Activated T-helper 17 cell treated with anti-CD3 and anti-CD28 coated beads, Interleukin-2, amount 50 U/mL, for 72 hours (primary cell): ENCODE measurements around the gene KIAA0825. TPM values are rescaled to one million over a fixed set of nuclear protein-coding genes. Genes with fewer than 3 reads are reported as not detected.
"Not testable (repeated sequence)": the region's sequence is repeated elsewhere in the genome, so short reads cannot be mapped to it uniquely, and the experiment has no call there.

Experiments used
- ATAC-seq: fragments of 150-1000 bp; cut with Tn5 transposase; replicated peaks from 2 replicates; pipeline ENCODE4 v1.10.0; 2021; ENCODE audit warnings: mild to moderate bottlenecking, moderate library complexity
- H3K27ac Mint-ChIP-seq: one replicate; pipeline ENCODE4 v1.8.0; 2022; ENCODE audit warnings: mixed read lengths
- H3K27me3 Mint-ChIP-seq: one replicate; pipeline ENCODE4 v1.8.0; 2022; ENCODE audit warnings: mixed read lengths
- H3K36me3 Mint-ChIP-seq: one replicate; pipeline ENCODE4 v1.8.0; 2022; ENCODE audit warnings: low read depth, mild to moderate bottlenecking, mixed read lengths
- H3K4me1 Mint-ChIP-seq: one replicate; pipeline ENCODE4 v1.8.0; 2022; ENCODE audit warnings: mixed read lengths
- H3K4me3 Mint-ChIP-seq: one replicate; pipeline ENCODE4 v1.8.0; 2022; ENCODE audit warnings: mild to moderate bottlenecking, mixed read lengths
- H3K9me3 Mint-ChIP-seq: one replicate; pipeline ENCODE4 v1.8.0; 2022; ENCODE audit warnings: mixed read lengths
- total RNA-seq, 2 donors: library from RNA; stranded (reverse); gene quantifications; one replicate each; pipeline ENCODE4 v1.2.3, GENCODE V29; 2022

Gene KIAA0825
- total RNA-seq, 2 donors from 2014 or later = 0.97 to 1.1 TPM

DNA sequence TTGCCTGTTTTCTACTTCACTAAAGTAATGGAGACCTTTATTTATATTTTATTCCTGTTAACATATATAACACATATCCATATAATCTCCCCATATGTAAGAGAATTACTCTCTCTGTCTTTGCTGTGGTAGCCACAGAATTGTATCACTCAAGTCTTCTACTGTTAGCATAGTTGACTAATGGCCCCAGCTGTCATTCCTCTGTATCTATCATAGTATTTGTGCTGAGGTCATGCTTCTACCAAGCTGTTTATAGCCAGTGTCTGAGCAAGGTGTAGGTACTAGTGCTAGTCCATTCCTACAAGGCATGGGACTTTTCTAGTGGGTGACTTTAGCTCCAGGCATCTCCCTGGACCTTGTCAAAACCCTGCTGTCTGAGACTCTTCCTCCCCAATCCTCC lies 244.1 kb downstream of the KIAA0825 start:
- no peaks in the 10 kb centered on the region for H3K36me3 Mint-ChIP-seq
- H3K4me1 Mint-ChIP-seq = no peaks in the 10 kb centered on the region
- no peak overlapping the region for H3K27ac Mint-ChIP-seq
- H3K4me3 Mint-ChIP-seq = no peak overlapping the region
- no peaks in the 10 kb centered on the region for H3K27me3 Mint-ChIP-seq
- ATAC-seq = no peak
- no peaks in the 10 kb centered on the region for H3K9me3 Mint-ChIP-seq

DNA sequence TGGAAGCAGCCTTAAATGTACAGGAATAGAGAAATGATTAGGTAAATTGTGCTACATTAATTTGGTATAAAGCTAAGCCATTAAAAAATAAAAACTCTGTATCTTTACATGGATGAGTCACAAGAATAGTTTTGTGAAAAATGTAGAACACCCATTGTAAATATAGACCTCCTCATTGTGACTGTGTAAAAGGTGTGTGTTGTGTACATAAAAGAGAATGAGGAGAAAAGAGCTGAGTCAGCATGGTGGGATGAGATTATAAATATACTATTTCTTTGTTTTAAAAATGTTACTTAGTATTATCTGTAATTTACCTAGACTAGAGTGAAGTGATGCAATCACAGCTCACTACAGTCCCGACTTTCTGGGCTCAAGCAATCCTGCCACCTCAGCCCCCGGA lies 250.5 kb downstream of the KIAA0825 start:
- ATAC-seq = no peak
- H3K9me3 Mint-ChIP-seq = no peaks in the 10 kb centered on the region
- no peaks in the 10 kb centered on the region for H3K27me3 Mint-ChIP-seq
- no peak overlapping the region for H3K27ac Mint-ChIP-seq
- H3K4me1 Mint-ChIP-seq = no peaks in the 10 kb centered on the region
- no peak overlapping the region for H3K4me3 Mint-ChIP-seq
- no peaks in the 10 kb centered on the region for H3K36me3 Mint-ChIP-seq

DNA sequence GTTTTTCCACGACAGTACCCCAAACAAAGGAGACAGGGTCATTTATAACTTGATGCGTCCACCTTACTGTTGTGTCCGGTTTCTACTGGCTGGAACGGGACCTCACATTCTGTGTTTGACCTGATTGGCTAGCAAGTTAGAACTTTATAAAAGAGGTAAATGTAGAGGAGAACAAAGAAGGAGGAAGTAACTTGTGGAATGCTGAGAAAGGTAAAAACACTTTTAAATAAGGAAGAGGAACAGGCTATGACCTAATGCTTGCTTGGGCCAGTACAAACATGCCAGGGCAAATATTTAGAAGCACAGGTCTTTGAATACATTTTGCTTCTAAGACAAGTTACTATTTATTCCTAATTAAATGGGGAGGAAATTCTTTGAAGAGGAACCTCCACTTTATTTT lies 251.6 kb downstream of the KIAA0825 start:
- H3K36me3 Mint-ChIP-seq = no peaks in the 10 kb centered on the region
- H3K9me3 Mint-ChIP-seq = no peaks in the 10 kb centered on the region
- no peak for ATAC-seq
- H3K4me1 Mint-ChIP-seq = no peaks in the 10 kb centered on the region
- no peaks in the 10 kb centered on the region for H3K27me3 Mint-ChIP-seq
- no peak overlapping the region for H3K27ac Mint-ChIP-seq
- H3K4me3 Mint-ChIP-seq = no peak overlapping the region

DNA sequence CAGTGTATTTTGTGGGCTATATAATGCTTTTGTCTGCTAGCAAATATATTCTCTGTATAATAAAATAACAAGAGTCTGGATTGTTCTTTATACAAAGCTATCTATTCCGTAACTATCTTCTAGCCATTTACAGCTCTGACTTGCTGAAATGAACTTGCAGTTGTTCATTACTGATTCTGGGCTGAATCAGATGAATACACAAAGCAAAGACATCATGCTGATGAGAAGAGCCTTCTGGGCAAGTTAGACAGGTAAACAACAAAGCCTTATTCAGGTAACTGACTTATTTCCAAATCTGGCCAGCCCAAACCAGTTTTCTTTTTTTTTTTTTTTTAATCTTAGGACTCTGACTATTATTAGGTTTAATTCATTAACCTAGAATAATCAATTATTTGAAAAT lies 255.5 kb downstream of the KIAA0825 start:
- H3K27me3 Mint-ChIP-seq = no peaks in the 10 kb centered on the region
- H3K4me3 Mint-ChIP-seq = no peak overlapping the region
- no peak overlapping the region for H3K27ac Mint-ChIP-seq
- ATAC-seq = no peak
- no peaks in the 10 kb centered on the region for H3K36me3 Mint-ChIP-seq
- H3K9me3 Mint-ChIP-seq = no peaks in the 10 kb centered on the region
- no peaks in the 10 kb centered on the region for H3K4me1 Mint-ChIP-seq

GRCh38 chr5:94361832-94362796 lies 256.3 kb downstream of the KIAA0825 start:
- Mint-ChIP-seq H3K4me1 (no peaks in the 10 kb centered on the region), H3K9me3 (no peaks in the 10 kb centered on the region), H3K4me3 (no peak overlapping the region), H3K36me3 (no peaks in the 10 kb centered on the region), H3K27ac (no peak overlapping the region), H3K27me3 (no peaks in the 10 kb centered on the region)
- no peak for ATAC-seq

DNA sequence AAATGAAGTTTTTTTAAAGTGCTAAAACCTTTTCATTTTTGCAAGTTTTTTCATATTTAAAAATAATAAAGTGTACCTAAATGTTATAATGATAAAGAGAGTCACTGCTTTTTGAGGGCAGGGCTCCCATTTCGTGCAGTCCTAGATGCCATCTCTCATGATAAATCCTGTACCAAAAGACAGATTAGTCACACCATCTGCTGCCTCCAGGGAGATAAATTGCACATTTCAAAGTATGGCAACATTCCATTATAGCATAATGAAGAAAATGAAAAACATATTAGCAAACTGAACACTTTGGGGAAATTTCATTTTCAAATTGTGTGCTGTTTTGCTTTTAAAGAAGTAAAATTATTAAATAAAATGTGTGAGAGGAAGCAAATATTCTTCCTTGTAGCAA lies 257.2 kb downstream of the KIAA0825 start:
- no peak for ATAC-seq
- Mint-ChIP-seq H3K27me3 (no peaks in the 10 kb centered on the region), H3K4me1 (no peaks in the 10 kb centered on the region)

GRCh38 chr5:94360382-94361130 lies 257.8 kb downstream of the KIAA0825 start:
- H3K36me3 Mint-ChIP-seq = no peaks in the 10 kb centered on the region
- H3K4me1 Mint-ChIP-seq = no peaks in the 10 kb centered on the region
- no peaks in the 10 kb centered on the region for H3K9me3 Mint-ChIP-seq
- no peak overlapping the region for H3K27ac Mint-ChIP-seq
- H3K4me3 Mint-ChIP-seq = no peak overlapping the region
- H3K27me3 Mint-ChIP-seq = no peaks in the 10 kb centered on the region
- no peak for ATAC-seq

More for the DNA sequence above, 257.2 kb downstream of the KIAA0825 start:
- Mint-ChIP-seq H3K36me3 (no peaks in the 10 kb centered on the region), H3K4me3 (no peak overlapping the region), H3K27ac (no peak overlapping the region), H3K9me3 (no peaks in the 10 kb centered on the region)

DNA sequence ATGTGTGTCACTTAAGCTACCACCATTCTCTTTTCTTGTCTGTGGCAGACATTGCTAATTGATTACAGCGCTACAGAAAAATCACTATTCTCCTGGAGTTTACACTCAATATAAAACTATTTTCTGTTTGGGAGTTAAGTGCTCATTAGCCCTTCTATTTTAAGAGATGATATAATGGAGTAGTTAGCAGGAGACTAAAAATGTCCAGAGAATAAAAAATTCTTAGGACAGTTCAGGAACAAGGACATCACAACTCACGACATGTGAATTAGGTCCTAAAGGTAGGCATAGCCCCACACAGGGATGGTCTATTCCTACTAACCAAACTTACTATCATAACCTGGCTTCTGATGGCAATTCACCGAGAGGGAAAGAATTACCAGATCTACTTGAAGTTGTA lies 258.5 kb downstream of the KIAA0825 start:
- Mint-ChIP-seq H3K36me3 (no peaks in the 10 kb centered on the region), H3K27me3 (no peaks in the 10 kb centered on the region), H3K4me3 (no peak overlapping the region), H3K27ac (no peak overlapping the region), H3K4me1 (no peaks in the 10 kb centered on the region), H3K9me3 (no peaks in the 10 kb centered on the region)
- ATAC-seq = no peak

GRCh38 chr5:94355811-94356210 lies 262.6 kb downstream of the KIAA0825 start:
- H3K27ac Mint-ChIP-seq = no peak overlapping the region
- no peaks in the 10 kb centered on the region for H3K36me3 Mint-ChIP-seq
- H3K4me3 Mint-ChIP-seq = no peak overlapping the region
- H3K4me1 Mint-ChIP-seq = no peaks in the 10 kb centered on the region
- ATAC-seq = no peak
- H3K27me3 Mint-ChIP-seq = no peaks in the 10 kb centered on the region
- peaks cover 3% of the 10 kb centered on the region for H3K9me3 Mint-ChIP-seq

- H3K9me3 Mint-ChIP-seq, H3K36me3 Mint-ChIP-seq, H3K4me1 Mint-ChIP-seq, H3K27ac Mint-ChIP-seq, ATAC-seq, H3K4me3 Mint-ChIP-seq, H3K27me3 Mint-ChIP-seq: not testable (repeated sequence)
Observed at GRCh38 chr5:94354837-94355485, 263.4 kb downstream of the KIAA0825 start.

DNA sequence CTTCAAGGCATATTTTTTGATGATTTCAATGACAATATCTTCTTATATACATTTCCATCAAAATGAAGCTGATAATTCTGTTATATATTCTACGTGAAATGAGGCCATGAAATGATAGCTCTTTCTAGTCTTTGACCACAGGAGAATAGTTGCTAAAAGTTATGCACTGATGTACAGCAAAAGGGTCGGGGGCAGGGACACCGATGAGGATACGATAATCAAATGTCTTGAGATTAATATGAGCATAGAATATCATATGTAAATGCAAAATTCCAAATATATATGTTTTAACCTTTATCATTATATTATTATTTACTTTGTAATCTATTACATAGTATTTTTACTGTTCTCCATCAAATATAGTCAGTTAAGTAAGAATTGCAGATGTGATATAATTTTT lies 264.8 kb downstream of the KIAA0825 start:
- no peaks in the 10 kb centered on the region for H3K4me1 Mint-ChIP-seq
- peaks cover 6% of the 10 kb centered on the region for H3K9me3 Mint-ChIP-seq
- no peak overlapping the region for H3K27ac Mint-ChIP-seq
- ATAC-seq = no peak
- no peak overlapping the region for H3K4me3 Mint-ChIP-seq
- no peaks in the 10 kb centered on the region for H3K36me3 Mint-ChIP-seq
- no peaks in the 10 kb centered on the region for H3K27me3 Mint-ChIP-seq

DNA sequence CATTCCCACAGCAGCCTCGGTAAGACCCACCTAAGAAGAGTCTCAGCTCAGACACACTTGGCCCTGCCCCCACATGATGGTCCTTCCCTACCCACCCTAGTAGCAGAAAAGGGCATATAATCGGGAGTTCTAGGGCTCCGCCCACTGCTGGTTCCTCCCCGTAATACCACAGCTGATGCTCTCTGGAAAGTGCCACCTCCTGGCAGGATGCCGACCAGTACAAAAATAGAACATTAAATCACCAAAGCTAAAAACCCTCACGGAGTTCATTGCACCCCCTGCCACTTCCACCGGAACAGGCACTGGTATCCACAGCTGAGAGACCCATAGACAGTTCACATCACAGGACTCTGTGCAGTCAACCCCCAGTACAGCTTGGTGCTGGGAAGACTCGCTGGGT lies 271.3 kb downstream of the KIAA0825 start:
- no peaks in the 10 kb centered on the region for H3K4me1 Mint-ChIP-seq
- H3K27ac Mint-ChIP-seq = no peak overlapping the region
- ATAC-seq = no peak
- H3K9me3 Mint-ChIP-seq = peaks cover 12% of the 10 kb centered on the region
- no peaks in the 10 kb centered on the region for H3K36me3 Mint-ChIP-seq
- no peak overlapping the region for H3K4me3 Mint-ChIP-seq
- no peaks in the 10 kb centered on the region for H3K27me3 Mint-ChIP-seq

GRCh38 chr5:94345257-94345656 lies 273.1 kb downstream of the KIAA0825 start:
- H3K4me3 Mint-ChIP-seq = no peak overlapping the region
- no peaks in the 10 kb centered on the region for H3K36me3 Mint-ChIP-seq
- H3K27ac Mint-ChIP-seq = no peak overlapping the region
- H3K9me3 Mint-ChIP-seq = peaks cover 9% of the 10 kb centered on the region
- H3K27me3 Mint-ChIP-seq = no peaks in the 10 kb centered on the region
- H3K4me1 Mint-ChIP-seq = no peaks in the 10 kb centered on the region
- no peak for ATAC-seq

- Mint-ChIP-seq H3K4me3 (no peak overlapping the region), H3K36me3 (no peaks in the 10 kb centered on the region), H3K27me3 (no peaks in the 10 kb centered on the region), H3K4me1 (no peaks in the 10 kb centered on the region), H3K9me3 (peaks cover 4% of the 10 kb centered on the region), H3K27ac (no peak overlapping the region)
- no peak for ATAC-seq
Observed at GRCh38 chr5:94337617-94338016, 280.8 kb downstream of the KIAA0825 start.
